Measurements from ENCODE around the gene KBTBD12.
"Not testable (repeated sequence)": the region's sequence is repeated elsewhere in the genome, so short reads cannot be mapped to it uniquely, and the experiment has no call there.

The KBTBD12 gene

DNA sequence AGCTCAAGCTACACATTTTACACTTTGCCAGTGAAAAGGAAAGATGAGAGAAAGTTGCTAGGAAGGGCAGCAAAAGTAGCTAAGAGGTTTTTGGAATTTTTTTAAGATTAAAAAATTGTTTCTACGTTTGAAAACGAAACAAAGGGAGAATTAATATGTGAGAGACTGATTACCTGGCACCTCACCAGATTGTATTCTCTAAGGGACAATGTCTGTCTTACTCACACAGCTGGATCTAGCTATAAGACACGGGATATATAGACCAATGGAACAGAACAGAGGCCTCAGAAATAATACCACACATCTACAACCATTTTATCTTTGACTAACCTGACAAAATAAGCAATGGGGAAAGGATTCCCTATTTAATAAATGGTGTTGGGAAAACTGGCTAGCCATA is 9.5 kb upstream of the KBTBD12 start:
- no peak for DNase-seq

DNA sequence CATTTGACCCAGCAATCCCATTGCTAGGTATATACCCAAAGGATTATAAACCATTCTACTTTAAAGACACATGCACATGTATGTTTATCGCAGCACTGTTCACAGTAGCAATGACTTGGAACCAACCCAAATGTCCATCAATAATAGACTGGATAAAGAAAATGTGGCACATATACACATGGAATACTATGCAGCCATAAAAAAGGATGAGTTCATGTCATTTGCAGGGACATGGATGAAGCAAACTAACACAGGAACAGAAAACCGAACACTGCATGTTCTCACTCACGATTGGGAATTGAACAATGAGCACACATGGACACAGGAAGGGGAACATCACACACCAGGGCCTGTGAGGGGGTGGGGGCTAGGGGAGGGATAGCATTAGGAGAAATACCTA is 8.4 kb upstream of the KBTBD12 start:
- not testable (repeated sequence) for DNase-seq

DNA sequence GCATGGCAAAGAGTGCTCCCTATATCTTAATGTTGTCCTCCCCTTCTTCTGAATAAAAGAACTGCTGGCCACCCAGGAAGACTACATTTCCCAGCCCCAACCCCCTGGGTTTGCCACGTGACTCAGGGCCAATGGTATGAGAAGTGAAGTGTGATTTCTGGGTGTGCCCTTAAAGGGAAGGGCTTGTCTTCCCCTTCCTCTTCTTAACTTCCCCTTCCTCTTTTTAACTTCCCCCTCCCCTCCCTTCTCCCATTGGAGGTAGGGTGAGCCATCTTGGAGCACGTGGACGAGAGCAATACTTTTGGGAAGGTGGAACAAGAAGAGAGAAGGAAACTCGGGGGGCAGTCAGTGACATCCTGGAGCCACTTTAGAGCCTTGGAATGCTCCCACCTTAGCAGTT is 6.8 kb upstream of the KBTBD12 start:
- peak; percentile 53 for DNase-seq

DNA sequence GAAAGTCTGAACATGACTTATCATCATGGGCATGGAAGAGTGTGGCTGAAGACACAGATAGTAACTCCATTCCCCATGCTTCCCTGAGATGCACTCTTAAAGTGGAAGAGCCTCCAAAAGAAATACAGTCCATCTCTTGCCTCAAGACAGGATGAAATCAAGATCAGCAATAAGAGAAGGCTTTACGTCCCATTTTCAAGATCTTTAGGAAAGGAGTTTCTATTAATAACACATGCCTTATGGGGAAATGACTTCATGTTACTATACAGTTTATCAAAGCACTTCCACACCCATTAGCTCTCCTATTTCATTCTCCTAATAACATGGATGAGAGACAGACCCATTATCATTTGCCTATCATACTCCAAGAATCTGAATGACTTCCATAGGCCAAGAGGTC is 6.1 kb upstream of the KBTBD12 start:
- DNase-seq, result no peak

DNA sequence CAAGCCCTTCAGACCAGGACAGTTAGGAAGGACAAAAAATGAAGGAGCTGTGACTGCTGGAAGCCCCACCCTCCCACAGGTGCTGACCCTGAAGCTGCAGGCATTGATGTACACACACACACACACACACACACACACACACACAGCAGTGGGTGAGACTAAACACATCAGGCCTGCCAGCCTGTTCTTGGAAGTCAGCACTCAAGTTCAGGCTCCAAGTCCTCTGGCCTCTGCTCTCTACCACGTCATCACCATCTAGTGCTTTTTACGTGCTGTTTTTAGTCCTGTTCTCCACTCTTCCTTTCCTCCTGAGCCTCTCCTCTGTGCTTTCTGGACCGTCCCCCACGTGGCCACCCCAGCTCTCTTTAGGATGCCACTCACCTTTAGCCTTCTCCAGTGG is 5.4 kb upstream of the KBTBD12 start:
- DNase-seq, result no peak

DNA sequence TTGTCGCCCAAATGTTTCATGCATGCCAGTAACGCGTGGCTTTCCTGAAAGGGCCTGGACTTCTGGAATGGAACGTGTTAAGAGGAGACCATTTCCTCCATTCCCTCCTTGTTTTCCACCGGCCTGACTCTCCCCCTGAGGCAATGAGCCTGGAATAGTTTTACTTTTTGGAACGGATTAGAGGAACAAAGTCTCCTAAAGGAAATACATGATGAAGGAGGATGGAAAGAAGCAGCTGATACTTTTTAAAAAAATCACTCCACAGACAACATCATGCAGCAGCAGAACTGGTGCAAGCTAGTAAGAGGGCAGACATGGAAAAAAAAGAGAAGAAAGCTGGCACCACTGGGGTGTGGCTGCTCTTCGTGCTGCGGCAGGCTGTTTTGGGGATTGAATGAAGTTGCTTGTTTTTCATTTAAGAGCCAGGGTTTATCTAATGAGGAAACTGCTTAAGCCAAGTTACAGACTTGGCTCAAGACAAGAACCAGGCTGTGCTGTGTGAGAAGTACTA is 3.6 kb upstream of the KBTBD12 start:
- DNase-seq, result no peak

DNA sequence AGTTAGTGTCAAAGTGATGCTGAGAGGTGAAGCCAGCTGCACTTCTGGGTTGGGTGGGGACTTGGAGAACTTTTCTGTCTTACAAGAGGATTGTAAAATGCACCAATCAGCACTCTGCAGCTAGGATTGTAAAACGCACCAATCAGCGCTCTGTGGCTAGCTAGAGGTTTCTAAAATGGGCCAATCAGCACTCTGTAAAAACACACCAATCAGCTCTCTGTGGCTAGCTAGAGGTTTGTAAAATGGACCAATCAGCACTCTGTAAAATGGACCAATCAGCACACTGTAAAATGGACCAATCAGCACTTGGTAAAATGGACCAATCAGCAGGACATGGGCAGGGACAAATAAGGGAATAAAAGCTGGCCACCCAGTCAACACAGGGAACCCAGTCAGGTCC is 1.2 kb upstream of the KBTBD12 start:
- not testable (repeated sequence) for DNase-seq

DNA sequence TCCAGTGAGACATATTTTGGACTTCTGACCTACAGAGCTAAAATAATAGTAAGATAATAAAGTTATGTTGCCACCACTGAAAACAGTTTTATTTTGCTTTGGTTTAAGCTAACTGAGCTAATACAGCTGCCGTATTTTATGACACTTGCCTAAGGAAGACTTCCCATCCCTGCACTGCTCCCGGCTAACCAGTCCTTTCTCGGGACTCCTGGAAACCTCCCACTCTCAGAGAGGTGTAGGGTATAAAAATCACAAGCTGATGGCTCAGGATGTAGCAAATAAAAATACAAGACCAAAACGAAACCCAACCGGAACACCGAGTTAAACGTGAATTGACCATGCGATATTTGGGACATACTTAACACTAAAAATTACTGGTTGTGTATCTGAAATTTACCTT is 448 bp upstream of the KBTBD12 start:
- DNase-seq, result no peak

DNA sequence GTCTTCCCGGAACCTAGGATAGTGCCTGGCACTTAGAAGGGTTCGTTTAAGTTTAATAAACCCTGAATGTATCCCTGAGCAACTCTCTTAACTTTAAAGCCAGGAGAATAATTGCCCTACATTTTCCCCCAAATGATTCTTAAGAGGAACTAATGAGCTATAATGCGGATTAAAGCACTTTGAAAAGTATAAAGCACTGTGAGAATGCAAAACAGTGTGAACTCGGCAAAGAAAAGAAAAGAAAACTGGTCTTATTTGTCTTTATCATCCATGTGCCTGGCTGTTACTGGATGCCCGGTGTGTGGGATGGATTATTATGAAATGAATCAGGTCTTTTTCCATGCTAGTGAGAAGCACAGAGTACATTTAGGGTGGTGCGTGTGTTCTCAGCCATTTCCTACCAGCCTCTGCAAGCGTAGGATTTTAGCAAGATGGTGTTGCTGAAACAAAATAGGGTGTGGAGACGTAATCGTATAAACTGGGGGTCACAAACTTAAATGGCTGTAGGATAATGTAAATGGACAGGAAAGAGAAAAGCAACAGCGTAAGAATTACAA is 983 bp downstream of the KBTBD12 start:
- DNase-seq, result no peak

DNA sequence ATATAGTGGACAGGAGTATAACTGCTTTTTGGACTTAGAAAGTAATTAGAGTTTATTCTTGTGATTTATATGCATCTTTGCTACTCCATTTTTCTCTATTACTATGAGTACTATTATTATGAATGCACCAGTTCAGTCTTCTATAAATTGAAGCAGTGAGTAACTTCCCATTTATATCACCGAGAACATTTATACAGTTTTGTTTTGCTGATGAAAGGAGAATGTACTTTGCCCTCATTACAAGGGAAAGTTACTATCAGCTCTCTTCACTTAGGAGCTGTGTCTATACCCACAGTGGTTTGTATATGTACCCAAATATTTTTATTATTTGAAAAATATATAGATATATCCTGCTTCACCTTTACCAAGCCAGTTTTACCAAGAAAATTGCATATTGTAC is 5.7 kb downstream of the KBTBD12 start:
- no peak for DNase-seq

DNA sequence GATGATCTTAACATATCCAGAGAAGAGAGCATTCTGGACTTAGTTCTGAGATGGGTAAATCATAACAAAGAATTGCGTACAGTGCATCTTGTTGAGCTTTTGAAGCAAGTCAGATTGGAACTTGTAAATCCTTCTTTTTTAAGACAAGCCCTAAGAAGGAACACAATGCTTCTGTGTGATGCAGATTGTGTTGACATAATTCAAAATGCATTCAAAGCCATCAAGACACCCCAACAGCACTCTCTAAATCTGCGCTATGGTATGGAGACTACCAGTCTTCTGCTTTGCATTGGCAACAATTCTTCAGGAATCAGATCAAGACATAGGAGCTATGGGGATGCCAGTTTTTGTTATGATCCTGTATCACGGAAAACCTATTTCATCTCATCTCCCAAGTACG is 8.6 kb downstream of the KBTBD12 start:
- DNase-seq, result no peak

DNA sequence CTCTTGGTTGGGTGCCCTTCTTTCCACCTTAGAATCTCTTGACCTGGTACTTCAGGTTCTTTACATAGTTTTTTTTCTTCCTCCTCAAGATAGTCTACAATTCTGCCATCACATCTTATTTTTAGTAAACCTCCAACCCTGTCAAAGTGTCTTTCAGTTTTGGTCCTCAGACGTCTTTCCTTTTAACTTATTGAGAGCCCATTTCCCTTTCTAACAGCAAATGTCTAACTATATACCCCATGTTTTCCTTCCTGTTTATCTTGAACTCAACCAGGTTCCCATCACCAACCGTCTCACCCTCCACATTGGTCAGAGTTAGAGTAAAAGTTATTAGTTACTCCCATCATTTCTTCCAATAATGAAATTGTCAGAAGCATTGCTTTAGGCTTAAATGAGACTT is 10.4 kb downstream of the KBTBD12 start:
- DNase-seq, result no peak

DNA sequence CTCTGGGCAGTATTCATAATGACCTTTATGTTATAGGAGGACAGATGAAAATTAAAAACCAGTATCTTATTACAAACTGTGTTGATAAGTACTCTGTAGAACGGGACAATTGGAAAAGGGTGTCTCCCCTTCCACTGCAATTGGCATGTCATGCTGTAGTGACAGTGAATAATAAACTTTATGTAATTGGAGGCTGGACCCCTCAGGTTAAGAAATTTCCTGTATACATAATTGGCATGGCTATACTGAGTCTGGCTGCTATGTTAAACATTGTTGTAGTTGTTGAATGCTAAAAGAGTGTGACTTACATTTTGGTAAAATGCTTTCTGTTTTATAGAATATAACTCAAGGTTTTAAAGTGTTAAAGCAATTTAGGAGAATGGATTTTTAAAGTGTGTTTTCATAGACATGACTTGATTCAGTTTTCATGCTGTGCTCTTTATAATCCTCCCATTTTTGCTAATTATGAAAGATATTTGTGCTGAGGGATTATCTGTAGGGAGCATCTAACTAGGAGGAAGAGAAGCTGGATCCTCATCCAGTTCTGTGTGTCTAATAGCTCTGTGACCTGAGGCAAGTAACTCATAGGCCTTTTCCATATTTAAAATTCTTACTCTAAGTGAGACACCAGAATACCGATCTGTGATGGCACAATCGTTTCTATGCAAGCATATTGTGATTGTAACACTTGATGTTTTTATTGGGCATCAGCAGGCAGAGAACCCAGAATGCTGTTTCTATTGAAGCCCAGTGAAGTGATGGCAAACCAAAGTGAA is 13.0 kb downstream of the KBTBD12 start:
- DNase-seq, result no peak

DNA sequence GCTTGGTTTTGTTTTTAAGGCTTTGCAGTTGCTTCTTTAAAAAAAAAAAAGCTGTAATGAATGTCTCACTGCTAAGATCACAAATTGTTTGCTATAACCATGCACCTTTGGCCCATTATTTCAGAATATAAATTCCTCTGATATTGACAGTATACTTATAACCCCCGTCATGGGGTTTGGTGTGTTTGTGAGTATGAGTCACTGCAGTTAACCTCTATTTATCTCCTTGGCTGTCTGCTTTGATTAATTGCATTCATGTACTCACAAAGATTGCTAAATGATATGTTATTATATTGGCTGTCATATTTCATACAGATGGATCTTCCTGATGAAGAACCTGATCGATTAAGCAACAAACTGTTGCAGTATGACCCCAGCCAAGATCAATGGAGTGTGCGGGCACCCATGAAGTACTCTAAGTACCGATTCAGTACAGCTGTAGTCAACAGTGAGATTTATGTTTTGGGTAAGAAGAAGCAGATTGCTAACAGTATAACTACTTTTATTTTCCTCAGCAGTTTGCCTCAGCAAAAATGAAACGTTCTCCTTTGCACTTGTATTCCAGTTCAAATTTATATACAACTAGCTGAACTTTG is 14.9 kb downstream of the KBTBD12 start:
- no peak for DNase-seq

DNA sequence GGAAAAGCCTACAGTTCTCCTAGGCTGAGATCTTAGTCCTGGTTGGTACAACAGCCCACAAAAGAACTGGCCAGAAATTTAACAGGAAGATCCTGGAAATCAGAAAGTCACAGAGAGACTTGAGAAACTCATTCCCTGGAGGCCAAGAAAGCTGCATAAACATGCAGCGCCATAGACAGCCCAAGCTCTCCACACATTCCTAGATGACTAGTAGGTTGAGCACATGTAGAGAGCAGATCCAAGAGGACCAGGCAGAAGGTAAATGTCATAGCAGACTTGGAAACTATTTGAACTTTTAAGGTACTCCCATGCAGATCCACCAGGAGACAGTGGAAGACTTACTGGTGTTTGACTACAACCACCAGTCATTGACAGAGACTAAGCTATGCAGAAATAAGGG is 18.4 kb downstream of the KBTBD12 start:
- no peak for DNase-seq

DNA sequence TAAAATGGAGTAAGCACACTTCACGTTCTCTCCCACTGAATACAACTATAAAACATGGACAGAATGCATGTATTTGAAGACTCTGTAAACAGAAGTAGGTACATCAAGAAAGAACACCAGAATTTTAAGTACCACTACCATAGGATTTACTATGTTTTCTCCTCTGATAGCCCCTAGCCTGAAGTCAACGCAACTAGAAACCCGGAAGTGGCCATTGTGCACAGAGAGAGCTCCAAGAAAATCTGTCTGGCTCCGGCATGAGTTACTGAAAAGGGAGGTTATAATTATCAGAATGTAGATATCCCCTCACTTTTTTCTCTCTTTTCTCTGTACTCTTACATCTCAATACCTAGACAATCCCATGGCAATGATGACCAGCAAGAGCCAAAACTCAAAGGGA is 23.8 kb downstream of the KBTBD12 start:
- no peak for DNase-seq

DNA sequence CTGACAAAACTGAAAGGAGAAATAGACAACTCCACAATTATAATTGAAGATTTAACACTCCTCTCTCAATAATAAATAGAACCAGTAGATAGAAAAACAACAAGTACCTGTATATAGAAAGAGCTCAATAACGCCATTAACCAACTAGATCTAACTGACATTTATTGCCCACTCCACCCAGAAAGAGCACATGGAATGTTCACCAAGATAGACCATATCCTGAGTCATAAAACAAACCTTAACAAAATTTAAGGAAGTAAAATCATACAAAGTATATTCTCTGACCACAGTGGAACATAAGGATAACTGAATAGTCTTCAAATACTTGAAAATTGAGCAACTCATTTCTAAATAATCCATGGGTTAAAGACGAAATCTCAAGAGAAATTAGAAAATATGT is 25.1 kb downstream of the KBTBD12 start:
- no peak for DNase-seq

DNA sequence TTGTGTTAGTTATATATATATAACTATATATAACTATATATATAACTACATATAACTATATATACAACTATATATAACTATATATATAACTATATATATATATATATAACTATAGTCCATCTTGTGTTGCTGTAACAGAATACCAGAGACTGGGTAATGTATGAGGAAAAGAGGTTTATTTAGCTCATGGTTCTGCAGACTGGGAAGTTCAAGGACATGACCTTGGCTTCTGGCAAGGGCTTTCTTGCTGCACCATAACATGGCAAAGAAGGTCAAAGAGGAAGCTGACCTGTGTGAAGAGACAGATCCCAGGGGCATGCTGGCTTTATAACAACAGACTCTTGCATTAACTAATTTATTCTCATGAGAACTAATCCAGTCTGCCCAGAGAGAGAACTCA is 27.6 kb downstream of the KBTBD12 start:
- DNase-seq, result no peak

DNA sequence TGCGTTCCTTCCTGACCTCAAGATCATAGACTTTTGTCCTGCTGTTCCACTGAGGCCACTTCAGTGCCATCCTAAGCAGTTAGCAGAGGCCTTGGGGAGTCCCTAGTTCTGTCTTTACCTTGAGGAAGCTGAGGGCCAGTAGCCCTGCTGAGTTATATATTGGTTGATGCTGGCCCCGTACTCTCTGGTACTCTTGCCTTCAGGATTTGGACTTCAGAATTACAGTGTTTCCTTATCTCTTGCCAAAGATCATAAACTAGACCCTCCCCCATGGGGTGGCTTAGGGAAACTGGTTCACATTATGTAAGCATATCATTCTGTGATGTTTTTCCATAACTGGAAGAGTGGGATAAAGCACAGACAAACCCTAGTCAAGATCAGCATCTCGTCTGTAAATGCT is 33.2 kb downstream of the KBTBD12 start:
- no peak for DNase-seq

DNA sequence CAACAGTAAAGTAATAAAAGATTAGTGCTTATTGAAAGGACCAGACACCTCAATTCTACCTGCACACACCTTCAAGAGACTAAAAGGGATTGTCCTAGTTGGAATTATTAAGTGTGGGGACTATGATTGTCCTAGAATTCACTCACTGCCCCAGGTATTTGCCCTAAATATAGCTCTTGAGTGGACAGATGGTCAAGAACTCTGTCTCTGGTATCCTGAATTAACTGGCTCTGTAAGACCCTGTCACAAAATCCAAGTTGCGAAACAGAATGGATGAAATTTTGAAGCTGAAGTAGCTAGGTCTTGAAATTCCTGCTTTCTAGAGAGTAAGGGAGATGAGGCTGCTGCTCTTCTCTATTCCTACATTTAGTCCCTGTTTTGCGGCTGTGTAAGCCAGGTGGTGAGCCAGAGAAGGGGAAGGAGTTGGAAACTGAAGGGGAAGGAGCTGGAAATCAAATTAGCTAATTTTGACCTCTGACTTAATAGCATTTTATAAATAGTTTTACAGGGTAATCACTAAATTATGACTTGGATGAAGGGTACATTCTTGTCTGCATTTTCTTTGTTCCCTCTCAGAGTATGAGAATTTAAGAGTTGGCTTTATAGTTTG is 34.5 kb downstream of the KBTBD12 start:
- DNase-seq, result no peak

DNA sequence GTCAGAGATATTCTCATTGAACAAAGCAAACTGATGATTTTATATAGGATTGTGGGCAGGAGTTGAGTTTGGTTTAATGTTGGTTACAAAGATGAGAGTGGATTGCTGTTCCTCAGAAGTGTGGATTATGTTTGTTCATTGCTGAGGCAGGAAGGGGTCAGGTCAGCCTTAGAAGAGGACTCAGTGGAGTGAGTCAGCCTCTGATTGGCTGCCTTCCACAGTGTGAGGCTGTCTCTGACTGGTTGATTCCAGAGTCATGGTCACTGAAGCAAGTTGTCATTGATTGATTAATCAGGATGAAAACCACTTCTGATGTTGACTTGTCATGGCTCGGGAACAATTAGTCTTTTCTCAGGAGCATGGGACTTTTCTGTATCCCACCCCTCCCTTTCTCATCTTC is 36.2 kb downstream of the KBTBD12 start:
- no peak for DNase-seq

DNA sequence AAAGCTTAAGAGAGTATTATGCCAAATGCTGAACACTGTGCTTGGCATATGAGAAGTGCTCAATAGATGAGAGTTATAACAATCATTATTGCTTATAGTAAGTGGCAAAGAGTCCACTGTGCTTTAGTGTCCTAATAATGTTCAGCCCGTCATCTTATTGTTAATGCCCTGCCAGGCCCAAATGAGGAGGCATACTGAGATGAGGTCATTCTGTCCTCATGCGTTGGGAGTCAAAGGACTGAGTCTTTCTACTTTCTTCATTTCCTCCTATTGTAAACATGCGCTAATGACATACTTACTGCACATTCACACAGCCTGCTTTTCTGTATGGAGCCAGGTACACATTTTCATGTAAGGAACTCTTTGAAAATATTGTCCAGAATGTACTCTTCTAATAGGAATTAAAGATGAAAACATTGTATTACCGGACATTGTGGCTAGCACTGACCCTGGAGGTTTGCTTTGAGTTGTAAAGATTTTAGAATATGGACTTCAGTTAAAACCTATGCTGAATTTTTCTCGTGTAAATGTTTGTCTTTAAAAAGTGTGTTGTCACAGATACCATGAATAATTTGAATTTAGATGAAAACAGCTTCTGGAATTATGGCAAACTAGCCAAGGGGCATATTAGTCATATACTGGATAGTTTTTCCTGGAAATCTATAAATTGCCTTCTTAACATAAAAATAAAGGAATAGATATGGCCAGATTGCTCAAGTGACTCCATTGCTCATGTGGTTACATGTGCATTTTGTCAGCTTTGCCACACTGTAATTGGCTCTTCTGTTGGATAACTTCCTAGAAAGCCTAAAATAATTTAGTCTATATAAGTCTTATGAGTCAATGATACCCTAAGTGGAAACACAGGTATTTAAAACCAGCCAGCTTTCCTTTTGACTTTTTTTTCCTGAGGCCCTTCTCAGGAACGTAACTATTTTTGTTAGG is 38.3 kb downstream of the KBTBD12 start:
- DNase-seq, result no peak

DNA sequence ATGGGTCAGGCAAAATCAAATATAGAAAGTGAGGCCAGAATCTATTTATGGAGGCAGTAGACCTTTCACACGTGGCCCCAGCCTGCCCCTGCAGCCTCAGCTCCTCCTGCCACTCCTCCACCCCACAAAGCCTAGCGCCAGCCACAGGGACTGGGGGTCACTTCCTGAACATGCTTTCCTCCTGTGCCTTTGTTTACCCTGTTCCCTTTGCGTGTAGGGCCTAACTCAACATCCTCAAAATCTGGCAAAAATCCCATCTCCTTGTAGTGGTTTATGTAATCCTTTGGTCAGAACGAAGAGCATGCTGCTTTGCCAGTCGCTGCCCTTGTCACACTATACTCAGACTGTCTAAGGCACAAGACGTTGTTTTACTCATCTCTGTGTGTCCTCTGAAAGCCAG is 39.6 kb downstream of the KBTBD12 start:
- no peak for DNase-seq

Measured in GF-D8 (cell line).